Measurements from ENCODE around the gene VASN. TPM values are rescaled to one million over a fixed set of nuclear protein-coding genes. Genes with fewer than 3 reads are reported as not detected.
"Not testable (repeated sequence)": the region's sequence is repeated elsewhere in the genome, so short reads cannot be mapped to it uniquely, and the experiment has no call there.

The VASN gene
- total and polyA plus RNA-seq, 12 donors = 0.77 to 44.7 (median 21.3) TPM

DNA sequence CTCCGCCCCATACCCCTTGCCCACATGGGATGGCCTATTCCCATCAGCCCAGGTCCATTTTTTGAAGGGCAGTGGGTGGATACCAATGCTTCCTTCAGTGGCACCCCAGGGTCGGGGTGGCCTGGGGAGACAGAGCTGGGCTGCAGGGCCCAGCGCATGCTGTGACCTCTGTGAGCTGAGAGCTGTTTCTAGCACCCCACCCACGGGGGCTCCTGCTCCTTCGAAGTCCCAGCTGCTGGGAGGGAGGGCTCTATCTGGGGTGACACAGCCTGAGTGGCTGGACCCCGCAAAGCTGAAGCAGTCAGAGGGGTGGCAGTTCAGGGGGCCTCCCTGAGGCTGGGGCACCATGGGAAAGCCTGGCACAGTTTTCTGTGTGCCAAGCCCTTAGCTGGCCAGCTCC lies 31.2 kb upstream of the VASN start:
- Histone ChIP-seq H3K4me1 (replicated peaks in 1 of 2) (peaks cover 5 to 25% of the 10 kb centered on the region in 2 donors), H3K4me3 (no peak overlapping the region), H3K27ac (no peak overlapping the region), H3K36me3 (replicated peaks in 1 of 2) (peaks cover 0 to 50% of the 10 kb centered on the region in 2 donors), H3K9me3 (replicated peaks in 1 of 3) (no peaks in the 10 kb centered on the region), H3K27me3 (no peaks in the 10 kb centered on the region)
- intact Hi-C loops (cut with DNase I) = no loop called here
- 40 to 100% (median 85%) methylated on average over 1 to 6 of the region's 6 CpGs for WGBS, 4 donors
- TF ChIP-seq, protein P1, sequence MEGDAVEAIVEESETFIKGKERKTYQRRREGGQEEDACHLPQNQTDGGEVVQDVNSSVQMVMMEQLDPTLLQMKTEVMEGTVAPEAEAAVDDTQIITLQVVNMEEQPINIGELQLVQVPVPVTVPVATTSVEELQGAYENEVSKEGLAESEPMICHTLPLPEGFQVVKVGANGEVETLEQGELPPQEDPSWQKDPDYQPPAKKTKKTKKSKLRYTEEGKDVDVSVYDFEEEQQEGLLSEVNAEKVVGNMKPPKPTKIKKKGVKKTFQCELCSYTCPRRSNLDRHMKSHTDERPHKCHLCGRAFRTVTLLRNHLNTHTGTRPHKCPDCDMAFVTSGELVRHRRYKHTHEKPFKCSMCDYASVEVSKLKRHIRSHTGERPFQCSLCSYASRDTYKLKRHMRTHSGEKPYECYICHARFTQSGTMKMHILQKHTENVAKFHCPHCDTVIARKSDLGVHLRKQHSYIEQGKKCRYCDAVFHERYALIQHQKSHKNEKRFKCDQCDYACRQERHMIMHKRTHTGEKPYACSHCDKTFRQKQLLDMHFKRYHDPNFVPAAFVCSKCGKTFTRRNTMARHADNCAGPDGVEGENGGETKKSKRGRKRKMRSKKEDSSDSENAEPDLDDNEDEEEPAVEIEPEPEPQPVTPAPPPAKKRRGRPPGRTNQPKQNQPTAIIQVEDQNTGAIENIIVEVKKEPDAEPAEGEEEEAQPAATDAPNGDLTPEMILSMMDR (IDR thresholded peaks at IDR 0.05) = no peak
- TF ChIP-seq POLR2A (IDR thresholded peaks at IDR 0.05) = no peak
- no peak for DNase-seq

DNA sequence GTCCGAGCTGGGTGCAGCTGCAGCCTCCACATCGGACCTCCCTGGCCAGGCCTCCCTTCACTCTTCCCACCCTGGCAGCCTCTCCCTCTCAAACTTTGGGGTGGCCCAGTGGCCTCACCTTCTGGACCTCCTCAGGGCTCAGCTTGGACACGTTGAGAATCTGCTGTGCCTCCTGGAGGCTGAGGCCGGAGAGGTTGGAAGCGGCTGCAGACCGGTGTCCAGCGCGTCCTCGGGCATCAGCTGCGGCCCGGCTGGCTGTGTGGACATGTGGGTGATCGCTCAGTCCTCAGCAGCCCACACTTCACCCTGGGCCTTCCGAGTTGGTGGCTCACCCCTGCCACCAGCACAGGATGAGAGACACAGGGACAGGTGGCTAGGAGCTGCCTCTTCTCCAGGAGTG lies 30.4 kb upstream of the VASN start:
- Histone ChIP-seq H3K4me1 (replicated peaks in 1 of 2) (peaks cover 11 to 33% of the 10 kb centered on the region in 2 donors), H3K4me3 (no peak overlapping the region), H3K27ac (no peak overlapping the region), H3K36me3 (replicated peaks in 1 of 2) (peaks cover 0 to 41% of the 10 kb centered on the region in 2 donors), H3K9me3 (replicated peaks in 1 of 3) (no peaks in the 10 kb centered on the region), H3K27me3 (no peaks in the 10 kb centered on the region)
- intact Hi-C loops (cut with DNase I) = no loop called here
- TF ChIP-seq, protein P1 (IDR thresholded peaks at IDR 0.05) = no peak
- TF ChIP-seq POLR2A (IDR thresholded peaks at IDR 0.05) = no peak
- no peak for DNase-seq
- WGBS, 4 donors = 86 to 94% (median 92%) methylated on average over 13 of the region's 13 CpGs; no CpG with 5 or more reads in 1 of the 4 donors

DNA sequence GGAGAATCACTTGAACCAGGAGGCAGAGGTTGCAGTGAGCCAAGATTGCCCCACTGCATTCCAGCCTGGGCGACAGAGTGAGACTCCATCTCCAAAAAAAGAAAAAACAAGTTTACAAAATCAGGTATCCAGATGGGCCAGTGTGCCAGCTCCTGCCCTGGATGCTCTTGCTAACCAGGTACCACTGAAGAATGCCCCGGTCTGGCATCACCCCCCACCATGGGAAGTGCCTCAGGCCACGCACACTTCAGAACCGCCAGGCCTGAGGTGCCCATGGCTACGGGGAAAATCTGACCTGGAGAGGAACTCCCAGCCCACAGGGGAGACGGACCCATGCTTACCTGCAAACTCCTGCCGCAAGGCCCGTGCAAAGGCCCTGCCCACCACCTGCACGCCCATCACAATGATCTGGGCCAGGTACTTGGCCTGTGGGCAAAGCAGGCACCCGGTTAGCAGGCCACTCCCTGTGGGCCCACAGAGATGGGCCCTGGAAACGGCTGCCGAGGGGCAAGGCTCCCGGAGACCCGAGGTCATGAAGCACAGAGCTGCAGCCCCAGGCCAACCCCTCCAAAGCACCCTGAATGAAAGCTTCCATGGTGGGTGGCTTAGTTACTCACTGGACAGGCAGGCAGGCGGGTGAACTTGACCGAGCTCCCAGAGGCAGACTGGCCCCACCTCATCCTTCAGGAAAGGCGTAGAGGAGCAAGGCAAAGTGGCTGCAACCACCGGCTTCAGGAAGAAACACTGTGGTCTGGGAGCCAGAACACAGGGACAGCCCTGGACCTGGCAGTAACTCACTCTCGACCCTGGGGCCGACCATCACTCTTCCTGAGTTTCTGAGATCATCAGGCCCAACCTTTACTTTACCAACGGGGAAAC lies 28.5 kb upstream of the VASN start:
- peaks cover 12 to 51% of the 10 kb centered on the region in 2 donors for H3K4me1 ChIP-seq (replicated peaks in 1 of 2)
- no peak overlapping the region for H3K27ac ChIP-seq
- TF ChIP-seq, protein P1 (IDR thresholded peaks at IDR 0.05) = no peak
- no peak overlapping the region for H3K4me3 ChIP-seq
- no peaks in the 10 kb centered on the region for H3K27me3 ChIP-seq
- no peaks in the 10 kb centered on the region for H3K9me3 ChIP-seq (replicated peaks in 1 of 3)
- intact Hi-C loops (cut with DNase I) = no loop called here
- 71 to 83% (median 77%) methylated on average over 9 to 21 of the region's 21 CpGs for WGBS, 4 donors
- peaks cover 0 to 24% of the 10 kb centered on the region in 2 donors for H3K36me3 ChIP-seq (replicated peaks in 1 of 2)
- no peak for DNase-seq

- Histone ChIP-seq H3K27ac (peak overlapping the region in 3 of 5 donors; percentile 52 to 83 (median 72)), H3K4me1 (replicated peaks in 1 of 2) (peaks cover 18 to 59% of the 10 kb centered on the region in 2 donors), H3K36me3 (replicated peaks in 1 of 2) (peaks cover 0 to 14% of the 10 kb centered on the region in 2 donors)
- H3K4me3 ChIP-seq; DNase-seq; intact Hi-C loops (cut with DNase I); H3K27me3 ChIP-seq; H3K9me3 ChIP-seq (replicated peaks in 1 of 3): not testable (repeated sequence)
- WGBS, 4 donors = 33 to 56% (median 50%) methylated on average over 4 to 9 of the region's 10 CpGs
Measured at GRCh38 chr16:4344300-4344982, 27.2 kb upstream of the VASN start.
